DMS 273 treated with DMSO at 0.1 percent for 48 hours (cell line): Measurements from ENCODE around the gene JAK1.
"Not testable (repeated sequence)": the region's sequence is repeated elsewhere in the genome, so short reads cannot be mapped to it uniquely, and the experiment has no call there.

ENCODE experiments used
- DNase-seq: peaks from one replicate; lab custom pipeline; 2025; lab: John Stamatoyannopoulos, UW

The JAK1 gene

GRCh38 chr1:64948905-64949833 is 17.2 kb downstream of the JAK1 start:
- DNase-seq, result no peak

- DNase-seq, result no peak
These were observed 18.1 kb downstream of the JAK1 start for GRCh38 chr1:64948216-64948615.

GRCh38 chr1:64946916-64947315 is 19.4 kb downstream of the JAK1 start:
- DNase-seq, result no peak

- no peak for DNase-seq
These were observed 21.4 kb downstream of the JAK1 start for GRCh38 chr1:64944913-64945312.

- no peak for DNase-seq
These were observed 23.7 kb downstream of the JAK1 start for GRCh38 chr1:64942675-64943074.

GRCh38 chr1:64942118-64942517 is 24.2 kb downstream of the JAK1 start:
- no peak for DNase-seq

GRCh38 chr1:64941461-64942117 is 24.8 kb downstream of the JAK1 start:
- DNase-seq, result no peak

GRCh38 chr1:64940025-64940424 is 26.3 kb downstream of the JAK1 start:
- DNase-seq, result no peak

- no peak for DNase-seq
These were observed 27.4 kb downstream of the JAK1 start for GRCh38 chr1:64938991-64939390.

GRCh38 chr1:64936956-64937355 is 29.4 kb downstream of the JAK1 start:
- DNase-seq, result peak; percentile 23

- no peak for DNase-seq
These were observed 30.7 kb downstream of the JAK1 start for GRCh38 chr1:64935551-64936155.

GRCh38 chr1:64934878-64935275 is 31.5 kb downstream of the JAK1 start:
- no peak for DNase-seq

GRCh38 chr1:64934115-64934877 is 32.1 kb downstream of the JAK1 start:
- DNase-seq, result no peak

- no peak for DNase-seq
These were observed 32.9 kb downstream of the JAK1 start for GRCh38 chr1:64933296-64934070.

- DNase-seq, result no peak
These were observed 33.4 kb downstream of the JAK1 start for GRCh38 chr1:64932962-64933295.

- not testable (repeated sequence) for DNase-seq
These were observed 35.7 kb downstream of the JAK1 start for GRCh38 chr1:64930640-64931039.

- DNase-seq, result no peak
These were observed 37.1 kb downstream of the JAK1 start for GRCh38 chr1:64929221-64929620.

GRCh38 chr1:64928325-64928724 is 38.0 kb downstream of the JAK1 start:
- DNase-seq, result no peak

- DNase-seq, result no peak
These were observed 40.8 kb downstream of the JAK1 start for GRCh38 chr1:64925594-64925993.

GRCh38 chr1:64923294-64923718 is 43.0 kb downstream of the JAK1 start:
- no peak for DNase-seq

- DNase-seq, result no peak
These were observed 44.0 kb downstream of the JAK1 start for GRCh38 chr1:64922336-64922735.
